Neural crest cell (in vitro differentiated cells): ENCODE data around the gene SDSL. TPM values are rescaled to one million over a fixed set of nuclear protein-coding genes. Genes with fewer than 3 reads are reported as not detected.
A peak's percentile ranks its signal among the peaks of the same experiment; 100 is the strongest.

Experiments used
- DNase-seq: peaks from one replicate; pipeline ENCODE4 v3.0.0; 2021; ENCODE audit warnings: low read depth, mixed read lengths, low spot score
- H3K27ac Mint-ChIP-seq: one replicate; pipeline ENCODE4 v1.8.0; 2021; ENCODE audit warnings: mild to moderate bottlenecking, mixed read lengths; ENCODE audit not compliant: unreplicated experiment
- H3K27me3 Mint-ChIP-seq: 2 replicates; pipeline ENCODE4 v1.8.0; 2021; ENCODE audit warnings: low read depth, mild to moderate bottlenecking, mixed read lengths
- H3K36me3 Mint-ChIP-seq: 2 replicates; pipeline ENCODE4 v1.8.0; 2021; ENCODE audit warnings: low read depth, mild to moderate bottlenecking, mixed read lengths
- H3K4me1 Mint-ChIP-seq: 2 replicates; pipeline ENCODE4 v1.8.0; 2021; ENCODE audit warnings: mixed read lengths
- H3K4me3 Mint-ChIP-seq: one replicate; pipeline ENCODE4 v1.8.0; 2021; ENCODE audit warnings: mild to moderate bottlenecking, mixed read lengths
- H3K9me3 Mint-ChIP-seq: 2 replicates; pipeline ENCODE4 v1.8.0; 2021; ENCODE audit warnings: mixed read lengths
- total RNA-seq: library from RNA; stranded (reverse); gene quantifications from 2 replicates; pipeline ENCODE4 v1.2.1, GENCODE V29; 2021
- TF ChIP-seq, protein P1 (sequence below): fragments of 200-600 bp; sonication (generic); conservative IDR thresholded peaks from 2 replicates; pipeline ENCODE4 v1.5.0; 2021; ENCODE audit warnings: antibody characterized with exemption, mild to moderate bottlenecking

The SDSL gene
- total RNA-seq, 1 donor from 2014 or later: 1.5 TPM

DNA sequence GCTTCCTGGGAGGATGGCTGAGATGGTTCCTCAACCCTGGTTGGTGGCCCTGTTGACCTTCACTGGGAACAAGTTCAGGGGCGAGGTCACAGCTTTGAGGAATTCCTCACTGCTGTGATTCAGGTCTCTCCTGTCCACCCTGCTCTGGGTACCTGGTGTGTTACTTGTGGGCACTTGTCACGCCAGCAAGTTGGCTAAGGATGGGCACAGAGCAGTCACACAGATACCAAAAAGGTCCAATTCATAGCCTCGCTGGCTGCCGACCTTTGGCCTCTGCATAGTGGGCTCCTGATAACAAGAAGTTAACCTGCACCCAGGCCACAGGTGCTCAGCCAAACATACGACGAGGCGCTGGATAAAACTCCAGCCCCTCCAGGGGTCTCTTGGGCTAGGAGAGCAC is 29.7 kb upstream of the SDSL start:
- no peaks in the 10 kb centered on the region for H3K9me3 Mint-ChIP-seq
- H3K27me3 Mint-ChIP-seq: peaks cover 3% of the 10 kb centered on the region
- peaks cover 3% of the 10 kb centered on the region for H3K36me3 Mint-ChIP-seq
- no peak overlapping the region for H3K4me3 Mint-ChIP-seq
- H3K27ac Mint-ChIP-seq: no peak overlapping the region
- TF ChIP-seq, protein P1, sequence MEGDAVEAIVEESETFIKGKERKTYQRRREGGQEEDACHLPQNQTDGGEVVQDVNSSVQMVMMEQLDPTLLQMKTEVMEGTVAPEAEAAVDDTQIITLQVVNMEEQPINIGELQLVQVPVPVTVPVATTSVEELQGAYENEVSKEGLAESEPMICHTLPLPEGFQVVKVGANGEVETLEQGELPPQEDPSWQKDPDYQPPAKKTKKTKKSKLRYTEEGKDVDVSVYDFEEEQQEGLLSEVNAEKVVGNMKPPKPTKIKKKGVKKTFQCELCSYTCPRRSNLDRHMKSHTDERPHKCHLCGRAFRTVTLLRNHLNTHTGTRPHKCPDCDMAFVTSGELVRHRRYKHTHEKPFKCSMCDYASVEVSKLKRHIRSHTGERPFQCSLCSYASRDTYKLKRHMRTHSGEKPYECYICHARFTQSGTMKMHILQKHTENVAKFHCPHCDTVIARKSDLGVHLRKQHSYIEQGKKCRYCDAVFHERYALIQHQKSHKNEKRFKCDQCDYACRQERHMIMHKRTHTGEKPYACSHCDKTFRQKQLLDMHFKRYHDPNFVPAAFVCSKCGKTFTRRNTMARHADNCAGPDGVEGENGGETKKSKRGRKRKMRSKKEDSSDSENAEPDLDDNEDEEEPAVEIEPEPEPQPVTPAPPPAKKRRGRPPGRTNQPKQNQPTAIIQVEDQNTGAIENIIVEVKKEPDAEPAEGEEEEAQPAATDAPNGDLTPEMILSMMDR: no peak
- no peaks in the 10 kb centered on the region for H3K4me1 Mint-ChIP-seq
- no peak for DNase-seq

DNA sequence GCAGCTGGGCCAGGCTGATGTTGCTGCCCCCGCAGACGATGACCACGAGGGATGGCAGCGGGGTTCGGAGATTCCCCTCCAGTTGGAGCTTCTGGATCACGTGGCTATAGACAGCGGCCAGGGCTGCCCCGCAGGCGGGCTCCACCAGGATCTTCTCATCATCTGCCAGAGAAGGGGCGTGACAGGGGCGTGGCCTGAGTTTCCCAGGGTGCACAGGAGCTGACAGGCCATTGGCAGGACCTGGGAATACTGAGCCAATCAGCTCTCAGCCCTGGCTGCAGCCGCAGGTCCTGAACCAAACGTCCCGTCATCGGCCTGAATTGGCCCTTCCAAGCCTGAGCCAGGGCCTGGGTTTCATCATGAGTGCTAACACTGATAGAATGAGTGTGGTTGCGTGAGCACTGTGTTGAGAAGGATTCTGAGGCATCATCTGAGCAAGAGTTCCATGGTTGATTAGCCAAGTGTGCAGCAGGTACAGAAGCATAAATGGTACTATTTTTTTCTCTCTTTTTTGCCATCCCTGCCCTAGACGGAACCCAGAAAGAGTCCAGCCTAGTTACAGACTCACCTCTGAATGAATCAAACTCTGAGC is 29.1 kb upstream of the SDSL start:
- TF ChIP-seq, protein P1: no peak
- DNase-seq: peak; percentile 12
- Mint-ChIP-seq H3K36me3 (peaks cover 3% of the 10 kb centered on the region), H3K27ac (no peak overlapping the region), H3K4me3 (no peak overlapping the region), H3K27me3 (peaks cover 7% of the 10 kb centered on the region), H3K9me3 (no peaks in the 10 kb centered on the region), H3K4me1 (no peaks in the 10 kb centered on the region)

DNA sequence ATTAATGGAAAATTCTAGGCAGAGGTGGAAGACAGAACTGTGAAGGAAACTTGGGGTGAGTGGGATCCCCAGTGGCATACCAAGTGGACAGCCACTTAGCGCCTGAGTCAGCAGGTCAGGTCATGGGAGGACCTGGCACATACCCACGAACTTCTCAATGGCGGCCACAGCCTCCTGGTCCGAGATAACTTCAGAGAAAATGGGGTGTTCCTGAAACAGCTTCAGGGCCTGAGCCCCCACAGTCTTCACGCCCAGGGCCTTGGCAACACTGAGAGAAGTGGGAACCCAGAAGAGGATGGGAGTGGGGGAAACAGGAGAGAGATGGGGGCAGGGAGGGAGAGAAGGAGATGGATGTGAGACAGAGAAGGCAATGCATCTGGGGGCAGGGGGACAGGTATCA is 28.4 kb upstream of the SDSL start:
- no peaks in the 10 kb centered on the region for H3K4me1 Mint-ChIP-seq
- H3K4me3 Mint-ChIP-seq: no peak overlapping the region
- H3K27ac Mint-ChIP-seq: no peak overlapping the region
- H3K9me3 Mint-ChIP-seq: no peaks in the 10 kb centered on the region
- H3K27me3 Mint-ChIP-seq: peaks cover 7% of the 10 kb centered on the region
- TF ChIP-seq, protein P1: no peak
- no peak for DNase-seq
- peaks cover 1% of the 10 kb centered on the region for H3K36me3 Mint-ChIP-seq

DNA sequence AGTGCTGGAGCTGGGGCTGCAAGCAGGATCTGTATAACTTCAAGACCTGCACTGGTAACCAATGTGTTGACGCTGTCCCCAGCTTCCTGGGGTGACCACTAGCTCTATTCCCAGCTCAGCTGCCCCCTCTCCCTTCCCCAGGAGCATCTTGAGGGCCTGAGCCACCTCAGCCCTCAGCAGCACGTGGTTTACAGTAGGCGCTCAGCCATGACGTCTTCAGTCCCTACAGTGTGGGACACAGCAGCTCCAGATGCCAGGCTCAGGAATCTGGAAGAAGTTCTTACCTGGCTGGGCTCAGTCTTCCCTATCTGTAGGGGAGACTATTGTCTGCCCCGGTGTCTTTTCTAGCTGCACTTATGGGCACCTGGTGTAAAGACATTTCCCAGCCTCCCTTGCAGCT is 27.1 kb upstream of the SDSL start:
- Mint-ChIP-seq H3K27me3 (peaks cover 7% of the 10 kb centered on the region), H3K27ac (no peak overlapping the region), H3K9me3 (no peaks in the 10 kb centered on the region), H3K4me3 (no peak overlapping the region), H3K4me1 (no peaks in the 10 kb centered on the region), H3K36me3 (no peaks in the 10 kb centered on the region)
- DNase-seq: no peak
- TF ChIP-seq, protein P1: no peak

DNA sequence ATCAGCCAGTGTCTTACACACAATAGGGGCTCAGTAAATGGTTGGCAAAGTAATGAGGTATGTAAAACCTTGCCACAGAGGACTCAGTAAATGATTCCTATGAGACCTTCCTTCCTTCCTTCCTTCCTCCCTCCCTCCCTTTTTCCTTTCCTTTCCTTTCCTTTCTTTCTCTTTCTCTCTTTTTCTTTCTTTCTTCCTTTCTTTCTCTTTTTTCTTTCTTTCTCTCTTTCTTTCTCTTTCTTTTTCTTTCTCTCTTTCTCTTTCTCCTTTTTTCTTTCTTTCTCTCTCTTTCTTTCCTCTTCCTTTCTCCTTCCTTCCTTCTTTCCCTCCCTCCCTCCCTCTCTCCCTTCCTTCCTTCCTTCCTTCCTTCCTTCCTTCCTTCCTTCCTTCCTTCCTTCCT is 26.0 kb upstream of the SDSL start:
- no peak for DNase-seq
- Mint-ChIP-seq H3K27ac (no peak overlapping the region), H3K4me1 (no peaks in the 10 kb centered on the region), H3K27me3 (peaks cover 7% of the 10 kb centered on the region), H3K4me3 (no peak overlapping the region), H3K9me3 (no peaks in the 10 kb centered on the region), H3K36me3 (no peaks in the 10 kb centered on the region)
- TF ChIP-seq, protein P1: no peak
